Measurements from ENCODE around the gene IFNL2.

Gene IFNL2

GRCh38 chr19:39299832-39300231 is 31.6 kb downstream of the IFNL2 start:
- H3K4me3 ChIP-seq (ENCODE audit: low read depth, low read length), result no peak overlapping the region
- DNase-seq (ENCODE audit: low read depth), result no peak
- no peak for TF ChIP-seq CTCF (IDR thresholded peaks at IDR 0.05; ENCODE audit: low read depth, low read length, missing control alignments)

GRCh38 chr19:39301021-39301420 is 32.8 kb downstream of the IFNL2 start:
- TF ChIP-seq CTCF (IDR thresholded peaks at IDR 0.05; ENCODE audit: low read depth, low read length, missing control alignments), result no peak
- DNase-seq (ENCODE audit: low read depth), result no peak
- no peak overlapping the region for H3K4me3 ChIP-seq (ENCODE audit: low read depth, low read length)

GRCh38 chr19:39301562-39301961 is 33.4 kb downstream of the IFNL2 start:
- DNase-seq (ENCODE audit: low read depth), result no peak
- no peak for TF ChIP-seq CTCF (IDR thresholded peaks at IDR 0.05; ENCODE audit: low read depth, low read length, missing control alignments)

GRCh38 chr19:39303373-39304184 is 35.4 kb downstream of the IFNL2 start:
- no peak for TF ChIP-seq CTCF (IDR thresholded peaks at IDR 0.05; ENCODE audit: low read depth, low read length, missing control alignments)
- DNase-seq (ENCODE audit: low read depth), result no peak
- no peak overlapping the region for H3K4me3 ChIP-seq (ENCODE audit: low read depth, low read length)

More at GRCh38 chr19:39301562-39301961, 33.4 kb downstream of the IFNL2 start:
- no peak overlapping the region for H3K4me3 ChIP-seq (ENCODE audit: low read depth, low read length)

GRCh38 chr19:39304185-39304513 is 36.0 kb downstream of the IFNL2 start:
- no peak for DNase-seq (ENCODE audit: low read depth)
- no peak for TF ChIP-seq CTCF (IDR thresholded peaks at IDR 0.05; ENCODE audit: low read depth, low read length, missing control alignments)
- H3K4me3 ChIP-seq (ENCODE audit: low read depth, low read length), result no peak overlapping the region

- TF ChIP-seq CTCF (IDR thresholded peaks at IDR 0.05; ENCODE audit: low read depth, low read length, missing control alignments), result no peak
- H3K4me3 ChIP-seq (ENCODE audit: low read depth, low read length), result no peak overlapping the region
- no peak for DNase-seq (ENCODE audit: low read depth)
Measured at GRCh38 chr19:39304701-39305571, 36.7 kb downstream of the IFNL2 start.
